ENCODE data around the gene ATF7. TPM values are rescaled to one million over a fixed set of nuclear protein-coding genes. Genes with fewer than 3 reads are reported as not detected.

The ATF7 gene
- total RNA-seq, 1 donor: 17.4 TPM

DNA sequence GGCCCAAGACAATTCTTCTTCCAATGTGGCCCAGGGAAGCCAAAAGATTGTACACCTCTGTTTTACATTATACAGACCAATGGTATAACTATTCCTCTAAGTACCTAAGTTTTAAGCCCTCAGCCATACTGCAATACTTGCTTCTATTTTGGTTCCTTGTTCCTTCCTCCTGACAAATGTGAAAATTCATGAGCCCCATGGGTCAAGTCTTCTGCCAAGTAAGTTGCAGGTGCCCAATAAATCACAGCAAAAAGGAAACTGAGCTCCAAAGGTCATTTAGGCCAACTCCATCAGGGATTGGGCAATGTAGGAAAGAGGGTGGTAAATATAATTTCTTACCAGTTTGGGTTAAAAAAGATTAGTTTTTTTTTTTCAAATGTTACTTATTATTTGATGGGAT is 61.2 kb downstream of the ATF7 start:
- Histone ChIP-seq H3K9me3 (ENCODE audit: low read depth, low read length) (no peaks in the 10 kb centered on the region), H2AFZ (ENCODE audit: low read length) (no peak overlapping the region), H4K20me1 (ENCODE audit: insufficient read depth, low read length) (peaks cover 4% of the 10 kb centered on the region), H3K79me2 (ENCODE audit: insufficient read depth, low read length) (peaks cover 25% of the 10 kb centered on the region), H3K27ac (ENCODE audit: low read depth, low read length) (no peak overlapping the region), H3K4me2 (ENCODE audit: insufficient read depth, low read length) (no peak overlapping the region), H3K36me3 (ENCODE audit: insufficient read depth, low read length) (no peaks in the 10 kb centered on the region), H3K27me3 (ENCODE audit: insufficient read depth, low read length) (no peaks in the 10 kb centered on the region), H3K4me1 (ENCODE audit: insufficient read depth, low read length) (peaks cover 49% of the 10 kb centered on the region), H3K4me3 (ENCODE audit: insufficient read depth, low read length) (no peak overlapping the region)
- TF ChIP-seq, protein P1, sequence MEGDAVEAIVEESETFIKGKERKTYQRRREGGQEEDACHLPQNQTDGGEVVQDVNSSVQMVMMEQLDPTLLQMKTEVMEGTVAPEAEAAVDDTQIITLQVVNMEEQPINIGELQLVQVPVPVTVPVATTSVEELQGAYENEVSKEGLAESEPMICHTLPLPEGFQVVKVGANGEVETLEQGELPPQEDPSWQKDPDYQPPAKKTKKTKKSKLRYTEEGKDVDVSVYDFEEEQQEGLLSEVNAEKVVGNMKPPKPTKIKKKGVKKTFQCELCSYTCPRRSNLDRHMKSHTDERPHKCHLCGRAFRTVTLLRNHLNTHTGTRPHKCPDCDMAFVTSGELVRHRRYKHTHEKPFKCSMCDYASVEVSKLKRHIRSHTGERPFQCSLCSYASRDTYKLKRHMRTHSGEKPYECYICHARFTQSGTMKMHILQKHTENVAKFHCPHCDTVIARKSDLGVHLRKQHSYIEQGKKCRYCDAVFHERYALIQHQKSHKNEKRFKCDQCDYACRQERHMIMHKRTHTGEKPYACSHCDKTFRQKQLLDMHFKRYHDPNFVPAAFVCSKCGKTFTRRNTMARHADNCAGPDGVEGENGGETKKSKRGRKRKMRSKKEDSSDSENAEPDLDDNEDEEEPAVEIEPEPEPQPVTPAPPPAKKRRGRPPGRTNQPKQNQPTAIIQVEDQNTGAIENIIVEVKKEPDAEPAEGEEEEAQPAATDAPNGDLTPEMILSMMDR (IDR thresholded peaks at IDR 0.05; ENCODE audit: extremely low read depth, low read depth, low read length): no peak
- no peak for DNase-seq (ENCODE audit: insufficient read length, low spot score, missing footprints)

GRCh38 chr12:53564278-53564677 is 61.9 kb downstream of the ATF7 start:
- Histone ChIP-seq H3K36me3 (ENCODE audit: insufficient read depth, low read length) (no peaks in the 10 kb centered on the region), H3K4me3 (ENCODE audit: insufficient read depth, low read length) (no peak overlapping the region), H3K9me3 (ENCODE audit: low read depth, low read length) (no peaks in the 10 kb centered on the region), H2AFZ (ENCODE audit: low read length) (no peak overlapping the region), H3K79me2 (ENCODE audit: insufficient read depth, low read length) (peaks cover 25% of the 10 kb centered on the region), H4K20me1 (ENCODE audit: insufficient read depth, low read length) (peaks cover 4% of the 10 kb centered on the region), H3K4me2 (ENCODE audit: insufficient read depth, low read length) (no peak overlapping the region), H3K4me1 (ENCODE audit: insufficient read depth, low read length) (peaks cover 50% of the 10 kb centered on the region), H3K27me3 (ENCODE audit: insufficient read depth, low read length) (no peaks in the 10 kb centered on the region), H3K27ac (ENCODE audit: low read depth, low read length) (no peak overlapping the region)
- no peak for DNase-seq (ENCODE audit: insufficient read length, low spot score, missing footprints)
- TF ChIP-seq, protein P1 (IDR thresholded peaks at IDR 0.05; ENCODE audit: extremely low read depth, low read depth, low read length): no peak

DNA sequence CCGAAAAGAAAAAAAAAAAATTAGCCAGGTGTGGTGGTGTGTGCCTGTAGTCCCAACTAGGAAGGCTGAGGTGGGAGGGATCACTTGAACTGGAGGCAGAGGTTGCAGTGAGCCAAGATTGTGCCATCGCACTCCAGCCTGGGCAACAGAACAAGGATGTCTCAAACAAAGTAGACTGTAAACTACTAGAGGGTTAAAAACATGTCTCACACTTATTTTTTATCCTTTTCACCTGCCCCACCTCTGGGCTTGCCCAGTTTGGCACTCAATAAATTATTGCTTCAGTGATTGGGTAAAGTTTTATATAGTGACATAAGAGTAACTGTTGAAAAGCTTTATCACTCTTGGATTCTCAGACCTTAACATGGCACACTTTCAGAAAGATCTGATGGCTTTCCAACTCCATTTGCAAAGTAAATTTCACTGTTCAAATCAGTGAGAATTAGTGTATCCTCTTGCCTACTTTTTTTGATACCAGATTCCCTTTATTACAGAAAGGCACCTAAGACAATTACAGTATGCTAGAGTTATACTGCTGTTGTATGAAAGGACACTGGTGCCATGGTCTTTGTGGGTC is 62.6 kb downstream of the ATF7 start:
- Histone ChIP-seq H3K36me3 (ENCODE audit: insufficient read depth, low read length) (no peaks in the 10 kb centered on the region), H3K27me3 (ENCODE audit: insufficient read depth, low read length) (no peaks in the 10 kb centered on the region), H3K4me2 (ENCODE audit: insufficient read depth, low read length) (no peak overlapping the region), H2AFZ (ENCODE audit: low read length) (no peak overlapping the region), H4K20me1 (ENCODE audit: insufficient read depth, low read length) (peaks cover 4% of the 10 kb centered on the region), H3K4me1 (ENCODE audit: insufficient read depth, low read length) (peaks cover 47% of the 10 kb centered on the region), H3K79me2 (ENCODE audit: insufficient read depth, low read length) (peaks cover 27% of the 10 kb centered on the region), H3K4me3 (ENCODE audit: insufficient read depth, low read length) (no peak overlapping the region), H3K27ac (ENCODE audit: low read depth, low read length) (no peak overlapping the region), H3K9me3 (ENCODE audit: low read depth, low read length) (no peaks in the 10 kb centered on the region)
- TF ChIP-seq, protein P1 (IDR thresholded peaks at IDR 0.05; ENCODE audit: extremely low read depth, low read depth, low read length): no peak
- DNase-seq (ENCODE audit: insufficient read length, low spot score, missing footprints): peak; percentile 58

DNA sequence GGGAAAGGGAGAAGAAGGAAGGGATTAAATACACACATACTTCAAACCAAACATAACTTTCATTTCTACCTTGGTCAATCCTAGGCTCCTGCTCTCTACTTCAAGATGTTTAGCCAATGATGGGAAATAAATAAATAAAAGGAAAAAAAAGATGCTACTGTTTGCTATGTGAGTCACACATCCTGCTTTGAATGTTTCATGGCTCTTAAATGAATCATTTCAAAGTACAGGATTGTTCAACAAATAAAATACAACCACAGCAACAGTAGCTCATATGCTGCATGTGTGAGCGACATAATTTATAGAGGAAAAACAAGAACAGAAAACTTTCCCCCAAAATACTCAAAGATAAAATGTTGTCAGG is 64.6 kb downstream of the ATF7 start:
- peak overlapping the region; percentile 32 for H3K4me3 ChIP-seq (ENCODE audit: insufficient read depth, low read length)
- no peak overlapping the region for H2AFZ ChIP-seq (ENCODE audit: low read length)
- H3K36me3 ChIP-seq (ENCODE audit: insufficient read depth, low read length): no peaks in the 10 kb centered on the region
- peak; percentile 88 for DNase-seq (ENCODE audit: insufficient read length, low spot score, missing footprints)
- H3K9me3 ChIP-seq (ENCODE audit: low read depth, low read length): no peaks in the 10 kb centered on the region
- peaks cover 46% of the 10 kb centered on the region for H3K4me1 ChIP-seq (ENCODE audit: insufficient read depth, low read length)
- H3K4me2 ChIP-seq (ENCODE audit: insufficient read depth, low read length): peak overlapping the region; percentile 76
- peaks cover 23% of the 10 kb centered on the region for H3K79me2 ChIP-seq (ENCODE audit: insufficient read depth, low read length)
- H3K27ac ChIP-seq (ENCODE audit: low read depth, low read length): peak overlapping the region; percentile 80
- H3K27me3 ChIP-seq (ENCODE audit: insufficient read depth, low read length): no peaks in the 10 kb centered on the region
- no peaks in the 10 kb centered on the region for H4K20me1 ChIP-seq (ENCODE audit: insufficient read depth, low read length)
- TF ChIP-seq, protein P1 (IDR thresholded peaks at IDR 0.05; ENCODE audit: extremely low read depth, low read depth, low read length): no peak
